HEK293T (cell line): ENCODE results near the gene NARF.

ENCODE experiments used
- CTCF ChIA-PET: fragments of 350-600 bp; formaldehyde crosslinking; extraction: SDS; loops from one replicate; lab custom pipeline; 2021; ENCODE audit warnings: antibody characterized with exemption, inconsistent platforms; lab: Yijun Ruan, JAX
- POLR2A ChIA-PET: fragments of 350-600 bp; formaldehyde crosslinking; extraction: SDS; loops from one replicate; lab custom pipeline; 2020; ENCODE audit warnings: antibody characterized with exemption, inconsistent platforms; lab: Yijun Ruan, JAX
- DNase-seq: peaks from one replicate; pipeline ENCODE4 v3.0.0; 2012; ENCODE audit warnings: mixed read lengths; ENCODE audit errors: extremely low spot score
- ARNT ChIP-seq: fragments of 450-650 bp; IDR thresholded peaks from 2 replicates; pipeline ENCODE4 v1.6.1; 2017; ENCODE audit warnings: mild to moderate bottlenecking
- BHLHE40 ChIP-seq: fragments of 450-650 bp; IDR thresholded peaks from 2 replicates; pipeline ENCODE4 v1.6.1; 2016; ENCODE audit warnings: mild to moderate bottlenecking, moderate library complexity, borderline replicate concordance
- CTBP1 ChIP-seq: fragments of 450-650 bp; IDR thresholded peaks from 2 replicates; pipeline ENCODE4 v1.6.1; 2016; ENCODE audit warnings: borderline replicate concordance
- ELF4 ChIP-seq: fragments of 450-650 bp; IDR thresholded peaks from 2 replicates; pipeline ENCODE4 v1.6.1; 2017; ENCODE audit warnings: antibody characterized with exemption
- FOXA1 ChIP-seq: fragments of 450-650 bp; IDR thresholded peaks from 2 replicates; pipeline ENCODE4 v1.6.1; 2016; ENCODE audit warnings: mild to moderate bottlenecking
- FOXK2 ChIP-seq: fragments of 450-650 bp; IDR thresholded peaks from 2 replicates; pipeline ENCODE4 v1.6.1; 2016; ENCODE audit warnings: mild to moderate bottlenecking
- FOXM1 ChIP-seq: fragments of 450-650 bp; IDR thresholded peaks from 2 replicates; pipeline ENCODE4 v1.6.1; 2017; ENCODE audit warnings: mild to moderate bottlenecking, borderline replicate concordance
- HDGF ChIP-seq: fragments of 450-650 bp; IDR thresholded peaks from 2 replicates; pipeline ENCODE4 v1.6.1; 2017; ENCODE audit warnings: antibody characterized with exemption, borderline replicate concordance
- L3MBTL2 ChIP-seq: fragments of 450-650 bp; conservative IDR thresholded peaks from 2 replicates; pipeline ENCODE4 v1.6.1; 2016; ENCODE audit warnings: mild to moderate bottlenecking
- LEF1 ChIP-seq: fragments of 450-650 bp; IDR thresholded peaks from 2 replicates; pipeline ENCODE4 v1.6.1; 2017; ENCODE audit warnings: mild to moderate bottlenecking, borderline replicate concordance
- NFRKB ChIP-seq: fragments of 450-650 bp; IDR thresholded peaks from 2 replicates; pipeline ENCODE4 v1.6.1; 2016; ENCODE audit warnings: mild to moderate bottlenecking, moderate library complexity
- SP1 ChIP-seq: fragments of 450-650 bp; IDR thresholded peaks from 2 replicates; pipeline ENCODE4 v1.6.1; 2017
- SUZ12 ChIP-seq: fragments of 450-650 bp; IDR thresholded peaks from 2 replicates; pipeline ENCODE4 v1.6.1; 2016; ENCODE audit warnings: mild to moderate bottlenecking
- TARDBP ChIP-seq: fragments of 450-650 bp; IDR thresholded peaks from 2 replicates; pipeline ENCODE4 v1.6.1; 2016
- ZNF384 ChIP-seq: fragments of 450-650 bp; IDR thresholded peaks from 2 replicates; pipeline ENCODE4 v1.6.1; 2016
- TF ChIP-seq, protein P1 (sequence below): fragments of 450-650 bp; IDR thresholded peaks from 2 replicates; pipeline ENCODE4 v1.6.1; 2016

NARF gene

GRCh38 chr17:82443465-82444283, 14.9 kb upstream of the NARF start:
- ChIA-PET CTCF (no interaction called here), POLR2A (no interaction called here)
- DNase-seq = no peak
- TF ChIP-seq SP1 (no peak), HDGF (no peak), L3MBTL2 (no peak), CTBP1 (no peak), FOXM1 (no peak)

DNA sequence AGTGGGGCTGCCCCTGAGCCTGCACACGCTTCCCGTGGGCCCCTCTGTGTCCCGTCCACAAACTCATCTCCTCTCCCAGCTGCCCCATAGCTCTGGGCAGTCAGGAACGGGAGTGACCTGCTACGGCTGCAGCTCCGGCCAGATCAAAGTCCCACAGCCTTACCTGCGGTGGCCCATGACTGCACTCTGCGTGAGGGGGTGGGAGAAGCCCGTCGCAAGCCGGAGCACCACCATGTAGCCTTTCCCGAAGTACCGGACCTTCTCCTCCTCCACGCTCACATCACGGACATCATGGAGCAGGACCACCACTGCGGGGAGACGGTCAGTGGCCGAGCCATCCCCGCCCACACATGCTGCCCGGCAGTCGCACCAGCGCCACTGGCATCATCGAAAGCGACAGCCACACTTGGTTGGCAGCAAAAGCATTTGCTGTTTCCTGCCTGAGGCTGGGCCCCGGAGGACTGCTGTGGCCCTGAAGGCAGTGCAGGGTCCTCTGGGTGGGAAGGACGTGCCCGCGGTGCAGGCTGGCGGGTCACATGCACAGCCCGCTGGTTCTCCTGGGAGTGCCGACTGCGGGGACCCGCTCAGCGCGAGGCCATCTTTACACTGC, 14.2 kb upstream of the NARF start:
- DNase-seq = no peak
- ChIA-PET POLR2A (no interaction called here), CTCF (no interaction called here)
- no peak for TF ChIP-seq FOXA1
- TF ChIP-seq SUZ12 = no peak
- TF ChIP-seq, protein P1, sequence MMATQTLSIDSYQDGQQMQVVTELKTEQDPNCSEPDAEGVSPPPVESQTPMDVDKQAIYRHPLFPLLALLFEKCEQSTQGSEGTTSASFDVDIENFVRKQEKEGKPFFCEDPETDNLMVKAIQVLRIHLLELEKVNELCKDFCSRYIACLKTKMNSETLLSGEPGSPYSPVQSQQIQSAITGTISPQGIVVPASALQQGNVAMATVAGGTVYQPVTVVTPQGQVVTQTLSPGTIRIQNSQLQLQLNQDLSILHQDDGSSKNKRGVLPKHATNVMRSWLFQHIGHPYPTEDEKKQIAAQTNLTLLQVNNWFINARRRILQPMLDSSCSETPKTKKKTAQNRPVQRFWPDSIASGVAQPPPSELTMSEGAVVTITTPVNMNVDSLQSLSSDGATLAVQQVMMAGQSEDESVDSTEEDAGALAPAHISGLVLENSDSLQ = no peak
- no peak for TF ChIP-seq L3MBTL2
- no peak for TF ChIP-seq CTBP1
- no peak for TF ChIP-seq FOXK2
- no peak for TF ChIP-seq BHLHE40
- TF ChIP-seq ZNF384 = no peak
- TF ChIP-seq ARNT = no peak
- no peak for TF ChIP-seq HDGF

DNA sequence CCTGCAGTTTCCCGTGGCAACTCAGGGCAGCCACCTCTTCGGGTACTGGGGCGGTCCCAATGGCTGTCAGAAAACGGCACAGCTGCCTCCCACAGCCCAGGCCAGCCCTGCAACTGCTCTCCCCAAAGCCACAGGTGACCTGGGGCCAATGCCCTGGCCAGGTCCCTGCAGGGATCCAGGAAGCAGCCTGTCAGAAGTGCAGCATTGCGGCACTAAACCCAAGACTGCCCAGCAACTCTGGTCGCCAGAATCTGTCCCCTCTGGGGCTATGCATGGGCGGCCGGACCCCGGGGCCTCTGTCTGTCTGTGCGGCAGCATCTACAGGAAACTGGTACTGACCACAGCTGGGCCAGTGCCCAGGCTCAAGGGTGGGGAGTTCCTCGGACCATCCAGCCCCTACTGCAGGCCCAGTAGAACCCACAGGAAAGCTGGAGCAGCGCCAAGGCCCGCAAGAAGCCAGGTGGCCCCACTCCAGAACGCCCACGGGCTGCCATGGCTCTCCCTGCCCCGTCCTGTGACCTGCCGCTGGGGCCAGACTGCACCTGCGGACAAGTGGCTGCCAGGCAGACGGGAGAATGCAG, 13.5 kb upstream of the NARF start:
- no peak for TF ChIP-seq FOXM1
- no peak for TF ChIP-seq ZNF384
- TF ChIP-seq SUZ12 = no peak
- no peak for TF ChIP-seq HDGF
- TF ChIP-seq L3MBTL2 = no peak
- TF ChIP-seq TARDBP = no peak
- TF ChIP-seq, protein P1 = no peak
- TF ChIP-seq ARNT = no peak
- no peak for TF ChIP-seq BHLHE40
- TF ChIP-seq NFRKB = no peak
- TF ChIP-seq CTBP1 = no peak
- TF ChIP-seq FOXK2 = no peak
- TF ChIP-seq SP1 = no peak
- POLR2A ChIA-PET = interaction anchor here (0.9 kb wide), 2 partner anchors 26 to 106 kb away, joined by 3 read pairs; partner anchors contain the start of gene OGFOD3
- no peak for DNase-seq
- CTCF ChIA-PET = no interaction called here

DNA sequence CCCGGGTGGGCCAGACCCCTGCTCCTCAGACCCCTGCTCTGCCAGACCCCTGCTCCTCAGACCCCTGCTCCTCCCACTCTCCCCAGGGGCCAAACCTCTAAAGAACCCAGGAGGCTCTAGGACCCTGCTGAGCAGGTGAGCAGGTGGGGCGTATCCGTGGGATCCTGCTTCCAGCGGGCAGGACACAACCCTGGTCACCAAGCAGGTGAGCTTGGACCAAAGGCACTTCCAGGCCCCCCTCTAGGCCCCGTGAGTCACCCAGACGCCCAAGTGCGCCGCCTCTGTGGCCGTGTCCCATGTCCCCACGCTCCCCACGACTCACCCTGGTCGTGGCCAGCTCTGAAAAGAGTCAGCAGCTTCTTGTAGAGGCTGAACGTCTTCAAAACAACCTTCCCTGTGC, 13.0 kb upstream of the NARF start:
- DNase-seq = no peak
- ChIA-PET POLR2A (interaction anchor here (0.9 kb wide), 2 partner anchors 27 to 107 kb away, joined by 3 read pairs; partner anchors contain the start of gene OGFOD3), CTCF (no interaction called here)
- TF ChIP-seq ELF4 = no peak
- no peak for TF ChIP-seq NFRKB
- no peak for TF ChIP-seq BHLHE40
- TF ChIP-seq TARDBP = no peak
- TF ChIP-seq FOXK2 = no peak
- no peak for TF ChIP-seq L3MBTL2
- no peak for TF ChIP-seq SP1
- no peak for TF ChIP-seq FOXA1
- TF ChIP-seq, protein P1 = no peak
- no peak for TF ChIP-seq SUZ12
- no peak for TF ChIP-seq ZNF384
- no peak for TF ChIP-seq CTBP1
- no peak for TF ChIP-seq ARNT
- TF ChIP-seq HDGF = no peak
- no peak for TF ChIP-seq FOXM1
- TF ChIP-seq LEF1 = no peak

DNA sequence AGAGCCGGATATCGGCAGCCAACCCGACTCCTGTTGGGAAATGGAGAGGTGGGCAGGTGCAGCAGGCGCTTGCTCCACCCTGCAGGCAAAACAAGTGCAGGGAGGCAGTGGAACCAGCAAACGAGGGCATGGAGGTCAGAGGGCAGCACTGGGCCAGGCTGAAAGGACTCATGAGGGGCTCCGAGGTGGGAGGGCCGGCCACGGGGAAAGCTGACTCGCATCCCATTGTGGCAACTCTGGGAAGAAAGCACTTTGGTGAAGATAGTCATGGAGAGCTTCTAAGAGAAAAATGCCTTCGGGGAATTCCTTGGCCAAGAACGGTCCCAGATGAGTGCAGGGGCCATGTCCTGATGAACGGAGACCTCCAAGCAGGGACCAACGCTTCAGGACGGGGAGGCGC, 12.4 kb upstream of the NARF start:
- CTCF ChIA-PET = no interaction called here
- POLR2A ChIA-PET = interaction anchor here (0.9 kb wide), 1 partner anchor 107 kb away, joined by 3 read pairs; no protein-coding TSS in a partner anchor
- DNase-seq = no peak
- TF ChIP-seq FOXM1 (no peak), FOXK2 (no peak), SP1 (no peak), CTBP1 (no peak), ZNF384 (no peak), FOXA1 (no peak), BHLHE40 (no peak)
- TF ChIP-seq, protein P1 = no peak
